GM06990 (cell line): ENCODE data around the gene TMEM178B.

Experiments used
- DNase-seq: peaks from one replicate; pipeline ENCODE4 v3.0.0-alpha.2; 2011; ENCODE audit not compliant: insufficient read length; ENCODE audit errors: extremely low read depth
- H3K27me3 ChIP-seq: replicated peaks from 2 replicates; pipeline ENCODE4 v1.6.0; 2011; ENCODE audit warnings: low read length; ENCODE audit not compliant: control insufficient read depth, insufficient read depth
- H3K36me3 ChIP-seq: 2 replicates; pipeline ENCODE4 v1.5.1; 2011; ENCODE audit warnings: low read length; ENCODE audit not compliant: control insufficient read depth, insufficient read depth
- H3K4me3 ChIP-seq: replicated peaks from 2 replicates; pipeline ENCODE4 v1.5.1; 2011; ENCODE audit warnings: low read depth, mild to moderate bottlenecking, control low read depth, low read length
- CTCF ChIP-seq: IDR thresholded peaks from 2 replicates; pipeline ENCODE4 v1.5.1; 2011; ENCODE audit warnings: low read length, control low read depth, mild to moderate bottlenecking, inconsistent platforms; ENCODE audit not compliant: insufficient read depth, poor library complexity, severe bottlenecking

TMEM178B gene

GRCh38 chr7:141436575-141437075, 362.8 kb downstream of the TMEM178B start:
- TF ChIP-seq CTCF: no peak
- no peak for DNase-seq
- no peak overlapping the region for H3K4me3 ChIP-seq
- no peaks in the 10 kb centered on the region for H3K36me3 ChIP-seq
- no peaks in the 10 kb centered on the region; the same call in none of the 2 replicates for H3K27me3 ChIP-seq

- Histone ChIP-seq H3K27me3 (no peaks in the 10 kb centered on the region; the same call in none of the 2 replicates), H3K36me3 (no peaks in the 10 kb centered on the region), H3K4me3 (no peak overlapping the region)
- TF ChIP-seq CTCF: no peak
- DNase-seq: no peak
These were observed 365.3 kb downstream of the TMEM178B start for GRCh38 chr7:141439164-141439563.

GRCh38 chr7:141439776-141440175, 365.9 kb downstream of the TMEM178B start:
- no peak for TF ChIP-seq CTCF
- no peak overlapping the region for H3K4me3 ChIP-seq
- no peaks in the 10 kb centered on the region; the same call in none of the 2 replicates for H3K27me3 ChIP-seq
- H3K36me3 ChIP-seq: no peaks in the 10 kb centered on the region
- DNase-seq: no peak

GRCh38 chr7:141441837-141442627, 368.2 kb downstream of the TMEM178B start:
- H3K4me3 ChIP-seq: no peak overlapping the region
- DNase-seq: no peak
- no peaks in the 10 kb centered on the region; the same call in none of the 2 replicates for H3K27me3 ChIP-seq
- H3K36me3 ChIP-seq: no peaks in the 10 kb centered on the region
- no peak for TF ChIP-seq CTCF

GRCh38 chr7:141442781-141443180, 368.9 kb downstream of the TMEM178B start:
- Histone ChIP-seq H3K27me3 (no peaks in the 10 kb centered on the region; the same call in none of the 2 replicates), H3K36me3 (no peaks in the 10 kb centered on the region), H3K4me3 (no peak overlapping the region)
- DNase-seq: no peak
- TF ChIP-seq CTCF: no peak
